Measurements from ENCODE around the gene ANKRD17. TPM values are rescaled to one million over a fixed set of nuclear protein-coding genes. Genes with fewer than 3 reads are reported as not detected.
A peak's percentile ranks its signal among the peaks of the same experiment; 100 is the strongest.

Gene ANKRD17
- total and polyA plus RNA-seq, 9 of the 15 experiments (the other 6 are each of a cell fraction or from before 2014, with no cell fraction given): 25.5 to 86.9 (median 52.2) TPM

- no peak for TF ChIP-seq IFI16 (CRISPR knock-in tag; IDR thresholded peaks at IDR 0.05)
- no peak for TF ChIP-seq ZNF75A (CRISPR knock-in tag; IDR thresholded peaks at IDR 0.05)
- no peak for TF ChIP-seq MTA2 (IDR thresholded peaks at IDR 0.05; ENCODE audit: low read depth)
- TF ChIP-seq, protein P1, sequence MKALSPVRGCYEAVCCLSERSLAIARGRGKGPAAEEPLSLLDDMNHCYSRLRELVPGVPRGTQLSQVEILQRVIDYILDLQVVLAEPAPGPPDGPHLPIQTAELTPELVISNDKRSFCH (CRISPR knock-in tag; IDR thresholded peaks at IDR 0.05): no peak
- TF ChIP-seq, protein P1 (tag; IDR thresholded peaks at IDR 0.05): no peak
- no peak for TF ChIP-seq CREB3 (tag; conservative IDR thresholded peaks at IDR 0.05; ENCODE audit: low read depth)
- no peak for TF ChIP-seq ZNF785 (CRISPR knock-in tag; IDR thresholded peaks at IDR 0.05)
- no peak for TF ChIP-seq ZNF184 (CRISPR knock-in tag; IDR thresholded peaks at IDR 0.05)
- TF ChIP-seq ZKSCAN3 (CRISPR knock-in tag; IDR thresholded peaks at IDR 0.05): no peak
- no peak for TF ChIP-seq THRB (CRISPR knock-in tag; conservative IDR thresholded peaks at IDR 0.05)
- TF ChIP-seq ZNF589 (CRISPR knock-in tag; IDR thresholded peaks at IDR 0.05; ENCODE audit: low read depth): no peak
- no peak for TF ChIP-seq ZNF830 (CRISPR knock-in tag; IDR thresholded peaks at IDR 0.05)
- TF ChIP-seq HIVEP1 (CRISPR knock-in tag; IDR thresholded peaks at IDR 0.05): no peak
- TF ChIP-seq TFAM (CRISPR knock-in tag; conservative IDR thresholded peaks at IDR 0.05): no peak
- no peak for TF ChIP-seq ZNF76 (CRISPR knock-in tag; IDR thresholded peaks at IDR 0.05; ENCODE audit: borderline replicate concordance)
- TF ChIP-seq ZNF507 (tag; conservative IDR thresholded peaks at IDR 0.05): no peak
- no peak for TF ChIP-seq FOXA1 (IDR thresholded peaks at IDR 0.05; ENCODE audit: borderline replicate concordance)
- no peak for TF ChIP-seq KHSRP (IDR thresholded peaks at IDR 0.05)
- no peak for TF ChIP-seq ZNF586 (CRISPR knock-in tag; conservative IDR thresholded peaks at IDR 0.05)
- TF ChIP-seq, protein P2, sequence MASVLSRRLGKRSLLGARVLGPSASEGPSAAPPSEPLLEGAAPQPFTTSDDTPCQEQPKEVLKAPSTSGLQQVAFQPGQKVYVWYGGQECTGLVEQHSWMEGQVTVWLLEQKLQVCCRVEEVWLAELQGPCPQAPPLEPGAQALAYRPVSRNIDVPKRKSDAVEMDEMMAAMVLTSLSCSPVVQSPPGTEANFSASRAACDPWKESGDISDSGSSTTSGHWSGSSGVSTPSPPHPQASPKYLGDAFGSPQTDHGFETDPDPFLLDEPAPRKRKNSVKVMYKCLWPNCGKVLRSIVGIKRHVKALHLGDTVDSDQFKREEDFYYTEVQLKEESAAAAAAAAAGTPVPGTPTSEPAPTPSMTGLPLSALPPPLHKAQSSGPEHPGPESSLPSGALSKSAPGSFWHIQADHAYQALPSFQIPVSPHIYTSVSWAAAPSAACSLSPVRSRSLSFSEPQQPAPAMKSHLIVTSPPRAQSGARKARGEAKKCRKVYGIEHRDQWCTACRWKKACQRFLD (CRISPR knock-in tag; IDR thresholded peaks at IDR 0.05): no peak
- TF ChIP-seq SMAD3 (CRISPR knock-in tag; conservative IDR thresholded peaks at IDR 0.05): peak; percentile 26; the same call in 1 of the 2 replicates
- TF ChIP-seq EZH2 (IDR thresholded peaks at IDR 0.05; ENCODE audit: borderline replicate concordance, low read depth, low read length): no peak
- TF ChIP-seq TCF7L2 (IDR thresholded peaks at IDR 0.05; ENCODE audit: low read depth, low read length): peak; percentile 94
- no peak for TF ChIP-seq NUFIP1 (IDR thresholded peaks at IDR 0.05; ENCODE audit: partially characterized antibody)
- TF ChIP-seq CEBPG (CRISPR knock-in tag; IDR thresholded peaks at IDR 0.05): no peak
- 0 out of 4 replicates have a peak, but pooled peaks of 1 of the 2 experiments have one; percentile 11 for TF ChIP-seq CEBPG (tag; conservative IDR thresholded peaks at IDR 0.05 in 1 of 2, IDR thresholded peaks at IDR 0.05 in 1 of 2)
- no peak for TF ChIP-seq HSF4 (CRISPR knock-in tag; IDR thresholded peaks at IDR 0.05; ENCODE audit: borderline replicate concordance)
These were observed 35.9 kb downstream of the ANKRD17 start (continued) for GRCh38 chr4:73222466-73223257.
